K562 (cell line): ENCODE measurements around the gene PHKG1. TPM values are rescaled to one million over a fixed set of nuclear protein-coding genes. Genes with fewer than 3 reads are reported as not detected.
A peak's percentile ranks its signal among the peaks of the same experiment; 100 is the strongest.

Source experiments
- ATF1 ChIP-seq, 2 experiments: fragments of 450-650 bp in 1 of 2; IDR thresholded peaks; 2 replicates each; pipeline ENCODE4 v1.6.1; 2016; ENCODE audit warnings: missing compliant biosample characterization in 1 of 2, missing genetic modification characterization in 1 of 2
- C11orf30 ChIP-seq: fragments of 450-650 bp; IDR thresholded peaks from 2 replicates; pipeline ENCODE4 v1.6.1; 2016; ENCODE audit warnings: low read depth, mild to moderate bottlenecking
- CTBP1 ChIP-seq: fragments of 450-650 bp; IDR thresholded peaks from 2 replicates; pipeline ENCODE4 v1.6.1; 2016; ENCODE audit warnings: borderline replicate concordance
- FIP1L1 ChIP-seq: fragments of 200-400 bp; formaldehyde crosslinking; IDR thresholded peaks from 2 replicates; pipeline ENCODE4 v1.6.1; 2018; ENCODE audit warnings: mild to moderate bottlenecking, low read depth, low read length; ENCODE audit not compliant: poor library complexity, severe bottlenecking
- FOS ChIP-seq: IDR thresholded peaks from 3 replicates; pipeline ENCODE4 v1.6.1; 2011; ENCODE audit not compliant: insufficient read length; ENCODE audit errors: extremely low read depth
- KLF1 ChIP-seq: fragments of 450-650 bp; IDR thresholded peaks from 2 replicates; pipeline ENCODE4 v1.6.1; 2016; ENCODE audit warnings: missing genetic modification characterization, missing compliant biosample characterization
- LCOR ChIP-seq: sonication (generic); formaldehyde crosslinking; IDR thresholded peaks from 2 replicates; pipeline ENCODE4 v1.8.0; 2022; ENCODE audit warnings: mild to moderate bottlenecking, missing genetic modification reagents
- POLR2A ChIP-seq: fragments of 450-650 bp; conservative IDR thresholded peaks from 2 replicates; pipeline ENCODE4 v1.6.1; 2016
- SP1 ChIP-seq: sonication (generic); formaldehyde crosslinking; IDR thresholded peaks from 2 replicates; pipeline ENCODE4 v1.8.1; 2022; ENCODE audit warnings: mild to moderate bottlenecking, missing genetic modification reagents
- SPI1 ChIP-seq: IDR thresholded peaks from 2 replicates; pipeline ENCODE4 v1.6.1; 2011; ENCODE audit warnings: low read depth, low read length, control low read depth, borderline replicate concordance
- ZC3H4 ChIP-seq: sonication (generic); formaldehyde crosslinking; IDR thresholded peaks from 2 replicates; pipeline ENCODE4 v1.9.0; 2021; ENCODE audit warnings: missing genetic modification reagents, borderline replicate concordance
- ZNF717 ChIP-seq: fragments of 250-450 bp; sonication (Bioruptor Pico); IDR thresholded peaks from 2 replicates; pipeline ENCODE4 v1.5.0; 2021
- ZSCAN29 ChIP-seq: fragments of 450-650 bp; IDR thresholded peaks from 2 replicates; pipeline ENCODE4 v1.6.1; 2017
- polyA plus RNA-seq, 8 experiments: library from polyadenylated mRNA; depleted of rRNA in 4 of 8; stranded (reverse) in 5 of 8; unstranded in 3 of 8; fragments of >200 nt; fragmentation: Nextera tagmentation in 2 of 8; fragmentation: Illumina TruSeq in 1 of 8; extraction: Ambion mirVana in 2 of 8; extraction: Trizol in 1 of 8; gene quantifications; 2 replicates each; pipeline versions ENCODE4 v1.2.1 to v1.2.3, GENCODE V29; 2011 to 2014; ENCODE audit warnings: inconsistent platforms in 1 of 8, missing spikeins in 1 of 8
- total RNA-seq, 7 experiments: library from RNA; depleted of rRNA in 6 of 7; stranded (reverse); fragments of >200 nt in 6 of 7; fragmentation: Illumina TruSeq in 2 of 7; extraction: Trizol in 2 of 7; gene quantifications; 2 replicates each; pipeline versions ENCODE4 v1.2.1 to v1.2.3, GENCODE V29; 2011 to 2021; ENCODE audit warnings: low replicate concordance in 1 of 7
- TF ChIP-seq, protein P1 (sequence below): sonication (generic); formaldehyde crosslinking; IDR thresholded peaks from 2 replicates; pipeline ENCODE4 v1.8.1; 2023; ENCODE audit warnings: mild to moderate bottlenecking, missing genetic modification reagents, moderate library complexity
- TF ChIP-seq, protein P2 (sequence below): sonication (generic); formaldehyde crosslinking; IDR thresholded peaks from 2 replicates; pipeline ENCODE4 v1.4.0; 2020; ENCODE audit warnings: mild to moderate bottlenecking, missing genetic modification reagents
- TF ChIP-seq, protein P3 (sequence below): fragments of 450-650 bp; IDR thresholded peaks from 2 replicates; pipeline ENCODE4 v1.6.1; 2016; ENCODE audit warnings: antibody characterized with exemption
- TF ChIP-seq, protein P4 (sequence below): fragments of 450-650 bp; IDR thresholded peaks from 2 replicates; pipeline ENCODE4 v1.6.1; 2016; ENCODE audit warnings: borderline replicate concordance
- TF ChIP-seq, protein P5 (sequence below): fragments of 450-650 bp; IDR thresholded peaks from 2 replicates; pipeline ENCODE4 v1.6.1; 2016; ENCODE audit warnings: mild to moderate bottlenecking

The PHKG1 gene
- total and polyA plus RNA-seq, 9 of the 15 experiments (the other 6 are each of a cell fraction or from before 2014, with no cell fraction given), result 0.10 to 0.83 (median 0.46) TPM

DNA sequence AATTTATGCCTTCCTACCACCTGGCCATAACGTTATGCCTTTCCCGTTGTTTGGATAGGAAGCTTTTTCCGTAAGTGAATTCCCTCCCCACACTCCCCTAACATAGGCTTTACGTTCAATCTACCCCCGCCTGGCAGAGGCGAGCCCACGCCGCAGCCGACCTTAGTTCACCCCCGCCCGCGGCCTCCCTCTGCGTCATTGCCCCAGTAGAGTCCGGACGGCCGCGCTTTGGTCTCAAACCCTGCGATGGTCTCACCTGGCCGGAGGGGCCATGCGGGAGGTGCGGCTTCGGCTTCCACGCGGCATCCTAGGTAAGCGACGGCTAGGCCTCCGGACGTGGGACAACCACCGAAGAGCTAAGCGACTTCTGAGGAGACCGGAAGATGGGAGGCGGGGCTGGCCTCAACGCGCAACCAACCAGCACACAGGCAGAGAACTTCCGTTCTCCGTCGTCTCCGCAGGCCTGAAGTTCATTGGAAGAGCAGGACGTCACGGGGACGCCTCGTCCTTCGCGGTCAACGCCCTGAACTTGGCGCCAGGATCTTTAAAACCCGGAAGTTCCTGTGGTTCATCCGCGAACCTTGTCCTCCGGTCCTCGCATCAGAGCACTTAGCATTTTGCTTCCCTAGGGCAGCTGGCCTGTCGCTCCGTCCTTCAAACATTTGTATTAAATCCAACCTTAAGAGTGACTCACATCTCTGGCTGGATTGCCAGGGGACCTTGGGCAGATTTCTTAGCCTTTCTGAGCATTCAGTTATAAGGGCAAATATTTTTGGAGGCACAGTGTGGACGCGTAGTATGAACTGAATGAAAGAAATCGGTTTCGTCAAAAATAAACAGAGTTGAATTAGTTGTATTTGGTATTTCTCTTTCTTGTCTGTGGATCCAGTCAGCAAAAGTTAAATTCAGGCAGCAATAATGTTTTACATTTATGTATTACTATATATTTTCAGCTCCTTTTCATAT lies 13.6 kb upstream of the PHKG1 start, which contains the start of gene CHCHD2 (continued):
- TF ChIP-seq FOS (peak; percentile 90), FIP1L1 (peak; percentile 50), SP1 (CRISPR knock-in tag) (peak; percentile 65; the same call in 1 of the 2 replicates), CTBP1 (peak; percentile 68; the same call in 1 of the 2 replicates), ZNF717 (CRISPR knock-in tag) (0 out of 2 replicates have a peak, but pooled peaks have one; percentile 54), ZC3H4 (CRISPR knock-in tag) (no peak), POLR2A (peak; percentile 98), ATF1 (CRISPR knock-in tag; IDR thresholded peaks at IDR 0.05) (0 out of 2 replicates have a peak, but pooled peaks have one; percentile 30), ATF1 (tag; IDR thresholded peaks at IDR 0.05) (peak; percentile 92), LCOR (0 out of 2 replicates have a peak, but pooled peaks have one; percentile 35), ZSCAN29 (peak; percentile 78), SPI1 (peak; percentile 47), KLF1 (tag) (peak; percentile 97), C11orf30 (peak; percentile 64)
- TF ChIP-seq, protein P1, sequence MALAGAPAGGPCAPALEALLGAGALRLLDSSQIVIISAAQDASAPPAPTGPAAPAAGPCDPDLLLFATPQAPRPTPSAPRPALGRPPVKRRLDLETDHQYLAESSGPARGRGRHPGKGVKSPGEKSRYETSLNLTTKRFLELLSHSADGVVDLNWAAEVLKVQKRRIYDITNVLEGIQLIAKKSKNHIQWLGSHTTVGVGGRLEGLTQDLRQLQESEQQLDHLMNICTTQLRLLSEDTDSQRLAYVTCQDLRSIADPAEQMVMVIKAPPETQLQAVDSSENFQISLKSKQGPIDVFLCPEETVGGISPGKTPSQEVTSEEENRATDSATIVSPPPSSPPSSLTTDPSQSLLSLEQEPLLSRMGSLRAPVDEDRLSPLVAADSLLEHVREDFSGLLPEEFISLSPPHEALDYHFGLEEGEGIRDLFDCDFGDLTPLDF (CRISPR knock-in tag), result peak; percentile 90
- TF ChIP-seq, protein P2, sequence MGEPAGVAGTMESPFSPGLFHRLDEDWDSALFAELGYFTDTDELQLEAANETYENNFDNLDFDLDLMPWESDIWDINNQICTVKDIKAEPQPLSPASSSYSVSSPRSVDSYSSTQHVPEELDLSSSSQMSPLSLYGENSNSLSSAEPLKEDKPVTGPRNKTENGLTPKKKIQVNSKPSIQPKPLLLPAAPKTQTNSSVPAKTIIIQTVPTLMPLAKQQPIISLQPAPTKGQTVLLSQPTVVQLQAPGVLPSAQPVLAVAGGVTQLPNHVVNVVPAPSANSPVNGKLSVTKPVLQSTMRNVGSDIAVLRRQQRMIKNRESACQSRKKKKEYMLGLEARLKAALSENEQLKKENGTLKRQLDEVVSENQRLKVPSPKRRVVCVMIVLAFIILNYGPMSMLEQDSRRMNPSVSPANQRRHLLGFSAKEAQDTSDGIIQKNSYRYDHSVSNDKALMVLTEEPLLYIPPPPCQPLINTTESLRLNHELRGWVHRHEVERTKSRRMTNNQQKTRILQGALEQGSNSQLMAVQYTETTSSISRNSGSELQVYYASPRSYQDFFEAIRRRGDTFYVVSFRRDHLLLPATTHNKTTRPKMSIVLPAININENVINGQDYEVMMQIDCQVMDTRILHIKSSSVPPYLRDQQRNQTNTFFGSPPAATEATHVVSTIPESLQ (CRISPR knock-in tag), result 0 out of 2 replicates have a peak, but pooled peaks have one; percentile 93
- TF ChIP-seq, protein P3, sequence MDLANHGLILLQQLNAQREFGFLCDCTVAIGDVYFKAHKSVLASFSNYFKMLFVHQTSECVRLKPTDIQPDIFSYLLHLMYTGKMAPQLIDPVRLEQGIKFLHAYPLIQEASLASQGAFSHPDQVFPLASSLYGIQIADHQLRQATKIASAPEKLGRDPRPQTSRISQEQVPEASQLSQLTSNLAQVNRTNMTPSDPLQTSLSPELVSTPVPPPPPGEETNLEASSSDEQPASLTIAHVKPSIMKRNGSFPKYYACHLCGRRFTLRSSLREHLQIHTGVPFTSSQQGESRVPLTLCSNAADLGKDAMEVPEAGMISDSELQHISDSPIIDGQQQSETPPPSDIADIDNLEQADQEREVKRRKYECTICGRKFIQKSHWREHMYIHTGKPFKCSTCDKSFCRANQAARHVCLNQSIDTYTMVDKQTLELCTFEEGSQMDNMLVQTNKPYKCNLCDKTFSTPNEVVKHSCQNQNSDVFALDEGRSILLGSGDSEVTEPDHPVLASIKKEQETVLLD, result no peak
- TF ChIP-seq, protein P4, sequence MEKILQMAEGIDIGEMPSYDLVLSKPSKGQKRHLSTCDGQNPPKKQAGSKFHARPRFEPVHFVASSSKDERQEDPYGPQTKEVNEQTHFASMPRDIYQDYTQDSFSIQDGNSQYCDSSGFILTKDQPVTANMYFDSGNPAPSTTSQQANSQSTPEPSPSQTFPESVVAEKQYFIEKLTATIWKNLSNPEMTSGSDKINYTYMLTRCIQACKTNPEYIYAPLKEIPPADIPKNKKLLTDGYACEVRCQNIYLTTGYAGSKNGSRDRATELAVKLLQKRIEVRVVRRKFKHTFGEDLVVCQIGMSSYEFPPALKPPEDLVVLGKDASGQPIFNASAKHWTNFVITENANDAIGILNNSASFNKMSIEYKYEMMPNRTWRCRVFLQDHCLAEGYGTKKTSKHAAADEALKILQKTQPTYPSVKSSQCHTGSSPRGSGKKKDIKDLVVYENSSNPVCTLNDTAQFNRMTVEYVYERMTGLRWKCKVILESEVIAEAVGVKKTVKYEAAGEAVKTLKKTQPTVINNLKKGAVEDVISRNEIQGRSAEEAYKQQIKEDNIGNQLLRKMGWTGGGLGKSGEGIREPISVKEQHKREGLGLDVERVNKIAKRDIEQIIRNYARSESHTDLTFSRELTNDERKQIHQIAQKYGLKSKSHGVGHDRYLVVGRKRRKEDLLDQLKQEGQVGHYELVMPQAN, result peak; percentile 93; the same call in 1 of the 2 replicates
- TF ChIP-seq, protein P5, sequence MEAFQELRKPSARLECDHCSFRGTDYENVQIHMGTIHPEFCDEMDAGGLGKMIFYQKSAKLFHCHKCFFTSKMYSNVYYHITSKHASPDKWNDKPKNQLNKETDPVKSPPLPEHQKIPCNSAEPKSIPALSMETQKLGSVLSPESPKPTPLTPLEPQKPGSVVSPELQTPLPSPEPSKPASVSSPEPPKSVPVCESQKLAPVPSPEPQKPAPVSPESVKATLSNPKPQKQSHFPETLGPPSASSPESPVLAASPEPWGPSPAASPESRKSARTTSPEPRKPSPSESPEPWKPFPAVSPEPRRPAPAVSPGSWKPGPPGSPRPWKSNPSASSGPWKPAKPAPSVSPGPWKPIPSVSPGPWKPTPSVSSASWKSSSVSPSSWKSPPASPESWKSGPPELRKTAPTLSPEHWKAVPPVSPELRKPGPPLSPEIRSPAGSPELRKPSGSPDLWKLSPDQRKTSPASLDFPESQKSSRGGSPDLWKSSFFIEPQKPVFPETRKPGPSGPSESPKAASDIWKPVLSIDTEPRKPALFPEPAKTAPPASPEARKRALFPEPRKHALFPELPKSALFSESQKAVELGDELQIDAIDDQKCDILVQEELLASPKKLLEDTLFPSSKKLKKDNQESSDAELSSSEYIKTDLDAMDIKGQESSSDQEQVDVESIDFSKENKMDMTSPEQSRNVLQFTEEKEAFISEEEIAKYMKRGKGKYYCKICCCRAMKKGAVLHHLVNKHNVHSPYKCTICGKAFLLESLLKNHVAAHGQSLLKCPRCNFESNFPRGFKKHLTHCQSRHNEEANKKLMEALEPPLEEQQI, result peak; percentile 9; the same call in 1 of the 2 replicates
